ENCODE data around the gene ZNHIT1. TPM values are rescaled to one million over a fixed set of nuclear protein-coding genes. Genes with fewer than 3 reads are reported as not detected.
A peak's percentile ranks its signal among the peaks of the same experiment; 100 is the strongest.

ZNHIT1 gene
- total RNA-seq, 2 donors from 2014 or later: 56.5 to 61.7 TPM

GRCh38 chr7:101234636-101235035, 16.7 kb downstream of the ZNHIT1 start:
- H3K27me3 ChIP-seq (ENCODE audit: control insufficient read depth, insufficient read depth, low read length, poor library complexity, severe bottlenecking): no peaks in the 10 kb centered on the region
- peaks cover 6% of the 10 kb centered on the region for H3K4me1 ChIP-seq (ENCODE audit: control insufficient read depth, insufficient read depth, low read length)
- H3K27ac Mint-ChIP-seq: peak overlapping the region; percentile 86
- no peak overlapping the region for H3K27ac ChIP-seq (ENCODE audit: low read depth, low read length)
- 90 to 93% methylated on average over 5 of the region's 5 CpGs for WGBS, 2 experiments (ENCODE audit: insufficient coverage in 1 of 2, insufficient read length in 1 of 2)
- no peak for TF ChIP-seq CTCF (conservative IDR thresholded peaks at IDR 0.05)
- H3K36me3 Mint-ChIP-seq (ENCODE audit: low read depth): peaks cover 6% of the 10 kb centered on the region
- no peak for DNase-seq
- H3K36me3 ChIP-seq (ENCODE audit: control insufficient read depth, insufficient read depth, low read length): no peaks in the 10 kb centered on the region
- H3K27me3 Mint-ChIP-seq (ENCODE audit: insufficient read depth): no peaks in the 10 kb centered on the region
- H3K9me3 Mint-ChIP-seq: no peaks in the 10 kb centered on the region
- H3K9me3 ChIP-seq (ENCODE audit: control insufficient read depth, low read length): no peaks in the 10 kb centered on the region
- no peak overlapping the region for H3K4me3 Mint-ChIP-seq
- H3K4me3 ChIP-seq (ENCODE audit: low read length): no peak overlapping the region
- H3K4me1 Mint-ChIP-seq: peaks cover 18% of the 10 kb centered on the region
- no peak overlapping the region for H3K9ac ChIP-seq (ENCODE audit: extremely low read depth, low read length, poor library complexity, severe bottlenecking)

GRCh38 chr7:101235050-101235449, 17.1 kb downstream of the ZNHIT1 start:
- Histone ChIP-seq H3K4me1 (ENCODE audit: control insufficient read depth, insufficient read depth, low read length) (peaks cover 6% of the 10 kb centered on the region), H3K27me3 (ENCODE audit: control insufficient read depth, insufficient read depth, low read length, poor library complexity, severe bottlenecking) (no peaks in the 10 kb centered on the region), H3K27ac (ENCODE audit: low read depth, low read length) (no peak overlapping the region), H3K9me3 (ENCODE audit: control insufficient read depth, low read length) (no peaks in the 10 kb centered on the region), H3K9ac (ENCODE audit: extremely low read depth, low read length, poor library complexity, severe bottlenecking) (no peak overlapping the region), H3K36me3 (ENCODE audit: control insufficient read depth, insufficient read depth, low read length) (no peaks in the 10 kb centered on the region), H3K4me3 (ENCODE audit: low read length) (no peak overlapping the region)
- H3K27me3 Mint-ChIP-seq (ENCODE audit: insufficient read depth): no peaks in the 10 kb centered on the region
- no peaks in the 10 kb centered on the region for H3K9me3 Mint-ChIP-seq
- H3K36me3 Mint-ChIP-seq (ENCODE audit: low read depth): peaks cover 8% of the 10 kb centered on the region
- H3K4me3 Mint-ChIP-seq: no peak overlapping the region
- 80 to 83% methylated on average over 9 to 11 of the region's 11 CpGs for WGBS, 2 experiments (ENCODE audit: insufficient coverage in 1 of 2, insufficient read length in 1 of 2)
- H3K27ac Mint-ChIP-seq: peak overlapping the region; percentile 86
- peak; percentile 73 for TF ChIP-seq CTCF (conservative IDR thresholded peaks at IDR 0.05)
- peaks cover 18% of the 10 kb centered on the region for H3K4me1 Mint-ChIP-seq
- peak; percentile 83 for DNase-seq

GRCh38 chr7:101235522-101235921, 17.6 kb downstream of the ZNHIT1 start:
- H3K36me3 ChIP-seq (ENCODE audit: control insufficient read depth, insufficient read depth, low read length): peaks cover 4% of the 10 kb centered on the region
- no peak for DNase-seq
- Mint-ChIP-seq H3K27ac (no peak overlapping the region), H3K4me3 (no peak overlapping the region), H3K9me3 (no peaks in the 10 kb centered on the region), H3K4me1 (peaks cover 17% of the 10 kb centered on the region), H3K27me3 (ENCODE audit: insufficient read depth) (no peaks in the 10 kb centered on the region), H3K36me3 (ENCODE audit: low read depth) (peaks cover 8% of the 10 kb centered on the region)
- H3K4me1 ChIP-seq (ENCODE audit: control insufficient read depth, insufficient read depth, low read length): peaks cover 6% of the 10 kb centered on the region
- no peak overlapping the region for H3K4me3 ChIP-seq (ENCODE audit: low read length)
- H3K9me3 ChIP-seq (ENCODE audit: control insufficient read depth, low read length): no peaks in the 10 kb centered on the region
- no peaks in the 10 kb centered on the region for H3K27me3 ChIP-seq (ENCODE audit: control insufficient read depth, insufficient read depth, low read length, poor library complexity, severe bottlenecking)
- no peak for TF ChIP-seq CTCF (conservative IDR thresholded peaks at IDR 0.05)
- 91 to 96% methylated on average over 4 to 9 of the region's 9 CpGs for WGBS, 2 experiments (ENCODE audit: insufficient coverage in 1 of 2, insufficient read length in 1 of 2)
- H3K9ac ChIP-seq (ENCODE audit: extremely low read depth, low read length, poor library complexity, severe bottlenecking): no peak overlapping the region
- H3K27ac ChIP-seq (ENCODE audit: low read depth, low read length): no peak overlapping the region

Measured in endodermal cell (in vitro differentiated cells).